D721Med (cell line): Measurements from ENCODE around the gene TPRA1.
"Not testable (repeated sequence)": the region's sequence is repeated elsewhere in the genome, so short reads cannot be mapped to it uniquely, and the experiment has no call there.

ENCODE experiments used
- DNase-seq: peaks from one replicate; pipeline ENCODE4 v3.0.0; 2011; ENCODE audit warnings: low spot score; ENCODE audit not compliant: insufficient read length
- FAIRE-seq: peaks from 2 replicates; lab custom pipeline; 2011; peaks lifted over from hg19 to GRCh38; lab: Jason Lieb, UNC
- TF ChIP-seq, protein P1 (sequence below): IDR thresholded peaks from 2 replicates; pipeline ENCODE4 v1.5.1; 2012; ENCODE audit warnings: mild to moderate bottlenecking, control low read depth; ENCODE audit not compliant: insufficient read depth; ENCODE audit errors: missing control alignments

The TPRA1 gene

GRCh38 chr3:127531821-127532220 lies 58.7 kb downstream of the TPRA1 start:
- TF ChIP-seq, protein P1, sequence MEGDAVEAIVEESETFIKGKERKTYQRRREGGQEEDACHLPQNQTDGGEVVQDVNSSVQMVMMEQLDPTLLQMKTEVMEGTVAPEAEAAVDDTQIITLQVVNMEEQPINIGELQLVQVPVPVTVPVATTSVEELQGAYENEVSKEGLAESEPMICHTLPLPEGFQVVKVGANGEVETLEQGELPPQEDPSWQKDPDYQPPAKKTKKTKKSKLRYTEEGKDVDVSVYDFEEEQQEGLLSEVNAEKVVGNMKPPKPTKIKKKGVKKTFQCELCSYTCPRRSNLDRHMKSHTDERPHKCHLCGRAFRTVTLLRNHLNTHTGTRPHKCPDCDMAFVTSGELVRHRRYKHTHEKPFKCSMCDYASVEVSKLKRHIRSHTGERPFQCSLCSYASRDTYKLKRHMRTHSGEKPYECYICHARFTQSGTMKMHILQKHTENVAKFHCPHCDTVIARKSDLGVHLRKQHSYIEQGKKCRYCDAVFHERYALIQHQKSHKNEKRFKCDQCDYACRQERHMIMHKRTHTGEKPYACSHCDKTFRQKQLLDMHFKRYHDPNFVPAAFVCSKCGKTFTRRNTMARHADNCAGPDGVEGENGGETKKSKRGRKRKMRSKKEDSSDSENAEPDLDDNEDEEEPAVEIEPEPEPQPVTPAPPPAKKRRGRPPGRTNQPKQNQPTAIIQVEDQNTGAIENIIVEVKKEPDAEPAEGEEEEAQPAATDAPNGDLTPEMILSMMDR: no peak
- FAIRE-seq (no peak), DNase-seq (no peak)

DNA sequence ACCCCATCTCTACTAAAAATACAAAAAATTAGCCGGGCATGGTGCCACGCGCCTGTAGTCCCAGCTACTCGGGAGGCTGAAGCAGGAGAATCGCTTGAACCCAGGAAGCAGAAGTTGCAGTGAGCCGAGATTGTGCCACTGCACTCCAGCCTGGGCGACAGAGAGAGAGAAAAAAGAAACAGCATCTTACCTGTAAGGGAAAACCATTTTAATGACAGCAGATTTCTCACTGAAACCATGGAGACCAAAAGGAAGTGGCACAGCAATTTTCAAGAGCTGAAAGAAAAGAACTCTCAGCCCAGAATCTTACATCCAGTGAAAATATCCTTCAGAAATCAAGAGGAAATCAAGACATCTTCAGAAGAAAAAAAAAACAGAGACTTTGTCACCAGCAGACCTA lies 59.7 kb downstream of the TPRA1 start:
- FAIRE-seq: not testable (repeated sequence)

GRCh38 chr3:127529346-127530188 lies 61.0 kb downstream of the TPRA1 start:
- no peak for DNase-seq
- FAIRE-seq: no peak
- TF ChIP-seq, protein P1: no peak

More for the DNA sequence above, 59.7 kb downstream of the TPRA1 start:
- not testable (repeated sequence) for DNase-seq

DNA sequence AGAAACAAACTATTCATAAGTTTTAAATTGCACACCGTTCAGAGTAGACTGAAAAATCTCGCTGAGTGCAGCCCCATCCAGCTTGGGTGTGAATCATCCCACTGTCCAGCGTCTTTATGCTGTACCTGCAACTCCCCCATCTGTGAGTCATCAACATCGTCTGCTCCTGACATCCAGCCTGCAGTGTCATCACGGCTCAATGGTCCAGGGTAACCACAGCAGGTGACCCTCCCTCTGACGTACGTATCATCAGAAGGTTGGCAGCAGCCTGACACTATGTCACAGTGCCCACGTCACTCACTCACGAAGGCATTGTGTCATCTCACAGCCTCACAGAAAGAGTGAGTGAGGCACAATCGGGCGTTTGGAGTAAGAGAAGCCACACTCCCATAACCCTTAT lies 65.2 kb downstream of the TPRA1 start:
- TF ChIP-seq, protein P1: no peak
- DNase-seq (no peak), FAIRE-seq (no peak)

- DNase-seq (no peak), FAIRE-seq (no peak)
- TF ChIP-seq, protein P1: no peak
Measured at GRCh38 chr3:127524296-127524896, 66.1 kb downstream of the TPRA1 start.
